HepG2 (cell line): ENCODE measurements around the gene CCN2. TPM values are rescaled to one million over a fixed set of nuclear protein-coding genes. Genes with fewer than 3 reads are reported as not detected.

Experiments used
- BHLHE40 ChIP-seq: IDR thresholded peaks from 2 replicates; pipeline ENCODE4 v1.6.1; 2011; ENCODE audit warnings: low read length, improper control_type of control experiment
- CEBPG ChIP-seq: IDR thresholded peaks from 2 replicates; pipeline ENCODE4 v1.6.1; 2016
- DMAP1 ChIP-seq: IDR thresholded peaks from 2 replicates; pipeline ENCODE4 v1.6.1; 2016
- FOXA3 ChIP-seq: IDR thresholded peaks from 2 replicates; pipeline ENCODE4 v1.6.1; 2016; ENCODE audit warnings: missing genetic modification reagents, missing compliant biosample characterization
- FOXP1 ChIP-seq, 2 experiments: fragments of 450-650 bp in 1 of 2; IDR thresholded peaks; 2 replicates each; pipeline ENCODE4 v1.6.1; 2017 to 2018; ENCODE audit warnings: antibody characterized with exemption in 1 of 2
- GATAD2A ChIP-seq: IDR thresholded peaks from 2 replicates; pipeline ENCODE4 v1.6.1; 2016
- HMGA1 ChIP-seq: sonication (generic); formaldehyde crosslinking; conservative IDR thresholded peaks from 2 replicates; pipeline ENCODE4 v1.4.0; 2020; ENCODE audit warnings: missing genetic modification reagents
- ISX ChIP-seq: sonication (generic); formaldehyde crosslinking; conservative IDR thresholded peaks from 2 replicates; pipeline ENCODE4 v1.5.0; 2020; ENCODE audit warnings: missing genetic modification reagents
- JARID2 ChIP-seq: sonication (generic); formaldehyde crosslinking; IDR thresholded peaks from 2 replicates; pipeline ENCODE4 v1.8.1; 2023; ENCODE audit warnings: missing genetic modification reagents, inconsistent platforms; ENCODE audit not compliant: insufficient replicate concordance
- KDM6A ChIP-seq: IDR thresholded peaks from 2 replicates; pipeline ENCODE4 v1.6.1; 2016; ENCODE audit warnings: low read depth
- MXD4 ChIP-seq: IDR thresholded peaks from 2 replicates; pipeline ENCODE4 v1.6.1; 2016; ENCODE audit warnings: mild to moderate bottlenecking, missing biosample characterization, missing genetic modification reagents
- NFIB ChIP-seq: sonication (generic); formaldehyde crosslinking; IDR thresholded peaks from 2 replicates; pipeline ENCODE4 v1.9.0; 2021; ENCODE audit warnings: missing genetic modification reagents, mild to moderate bottlenecking, borderline replicate concordance
- NFKBIZ ChIP-seq: IDR thresholded peaks from 2 replicates; pipeline ENCODE4 v1.6.1; 2018; ENCODE audit warnings: missing genetic modification reagents, missing compliant biosample characterization
- NR2F2 ChIP-seq: IDR thresholded peaks from 2 replicates; pipeline ENCODE4 v1.6.1; 2012; ENCODE audit warnings: low read depth, inconsistent platforms, borderline replicate concordance
- NR2F6 ChIP-seq, 2 experiments: IDR thresholded peaks; 2 replicates each; pipeline ENCODE4 v1.6.1; 2016; ENCODE audit warnings: antibody characterized with exemption in 1 of 2, mild to moderate bottlenecking in 1 of 2
- PHF5A ChIP-seq: IDR thresholded peaks from one replicate; pipeline ENCODE4 v1.6.1; 2018; ENCODE audit warnings: low read depth, missing genetic modification reagents; ENCODE audit not compliant: unreplicated experiment
- POLR2AphosphoS2 ChIP-seq: IDR thresholded peaks from 2 replicates; pipeline ENCODE4 v1.6.1; 2011; ENCODE audit warnings: low read depth, low read length, improper control_type of control experiment
- SMC3 ChIP-seq: IDR thresholded peaks from 2 replicates; pipeline ENCODE4 v1.6.1; 2011; ENCODE audit warnings: low read length, improper control_type of control experiment
- SP1 ChIP-seq, 2 experiments: fragments of 450-650 bp in 1 of 2; sonication (generic) in 1 of 2; formaldehyde crosslinking in 1 of 2; IDR thresholded peaks; 2 replicates each; pipeline versions ENCODE4 v1.4.0 to v1.6.1; 2016 to 2020; ENCODE audit warnings: missing genetic modification reagents in 1 of 2
- SRY ChIP-seq: sonication (generic); formaldehyde crosslinking; IDR thresholded peaks from 2 replicates; pipeline ENCODE4 v1.8.0; 2022; ENCODE audit warnings: mild to moderate bottlenecking, missing genetic modification reagents
- ZBTB25 ChIP-seq: IDR thresholded peaks from 2 replicates; pipeline ENCODE4 v1.6.1; 2018; ENCODE audit warnings: missing genetic modification reagents
- ZC3H4 ChIP-seq: sonication (generic); formaldehyde crosslinking; IDR thresholded peaks from 2 replicates; pipeline ENCODE4 v1.4.0; 2020; ENCODE audit warnings: missing genetic modification reagents, borderline replicate concordance
- ZNF761 ChIP-seq: sonication (generic); formaldehyde crosslinking; conservative IDR thresholded peaks from 2 replicates; pipeline ENCODE4 v1.4.0; 2020; ENCODE audit warnings: mild to moderate bottlenecking, missing genetic modification reagents
- polyA plus RNA-seq, 8 experiments: library from polyadenylated mRNA; depleted of rRNA in 3 of 8; stranded (reverse) in 7 of 8; unstranded in 1 of 8; fragments of >200 nt; fragmentation: Illumina TruSeq in 4 of 8; extraction: Trizol in 4 of 8; gene quantifications; 2 replicates each; pipeline versions ENCODE4 v1.2.1 to v1.2.3, GENCODE V29; 2011 to 2016; ENCODE audit warnings: low read depth in 4 of 8, missing spikeins in 1 of 8, mixed read lengths in 1 of 8; ENCODE audit not compliant: insufficient read depth in 1 of 8
- total RNA-seq, 5 experiments: library from RNA; depleted of rRNA; stranded (reverse); fragments of >200 nt; fragmentation: Illumina TruSeq; extraction: Trizol; gene quantifications; 2 replicates each; pipeline ENCODE4 v1.2.3, GENCODE V29; 2016; ENCODE audit warnings: low read depth in 1 of 5
- TF ChIP-seq, protein P1 (sequence below): sonication (generic); formaldehyde crosslinking; IDR thresholded peaks from 2 replicates; pipeline ENCODE4 v1.5.0; 2020; ENCODE audit warnings: mild to moderate bottlenecking, missing genetic modification reagents, borderline replicate concordance
- TF ChIP-seq, protein P2 (sequence below): sonication (generic); formaldehyde crosslinking; IDR thresholded peaks from 2 replicates; pipeline ENCODE4 v1.5.0; 2020; ENCODE audit warnings: missing genetic modification reagents

CCN2 gene
- total and polyA plus RNA-seq, 2 of the 13 experiments (the other 11 are each of a cell fraction or from before 2014, with no cell fraction given) = 34.7 to 316 TPM

DNA sequence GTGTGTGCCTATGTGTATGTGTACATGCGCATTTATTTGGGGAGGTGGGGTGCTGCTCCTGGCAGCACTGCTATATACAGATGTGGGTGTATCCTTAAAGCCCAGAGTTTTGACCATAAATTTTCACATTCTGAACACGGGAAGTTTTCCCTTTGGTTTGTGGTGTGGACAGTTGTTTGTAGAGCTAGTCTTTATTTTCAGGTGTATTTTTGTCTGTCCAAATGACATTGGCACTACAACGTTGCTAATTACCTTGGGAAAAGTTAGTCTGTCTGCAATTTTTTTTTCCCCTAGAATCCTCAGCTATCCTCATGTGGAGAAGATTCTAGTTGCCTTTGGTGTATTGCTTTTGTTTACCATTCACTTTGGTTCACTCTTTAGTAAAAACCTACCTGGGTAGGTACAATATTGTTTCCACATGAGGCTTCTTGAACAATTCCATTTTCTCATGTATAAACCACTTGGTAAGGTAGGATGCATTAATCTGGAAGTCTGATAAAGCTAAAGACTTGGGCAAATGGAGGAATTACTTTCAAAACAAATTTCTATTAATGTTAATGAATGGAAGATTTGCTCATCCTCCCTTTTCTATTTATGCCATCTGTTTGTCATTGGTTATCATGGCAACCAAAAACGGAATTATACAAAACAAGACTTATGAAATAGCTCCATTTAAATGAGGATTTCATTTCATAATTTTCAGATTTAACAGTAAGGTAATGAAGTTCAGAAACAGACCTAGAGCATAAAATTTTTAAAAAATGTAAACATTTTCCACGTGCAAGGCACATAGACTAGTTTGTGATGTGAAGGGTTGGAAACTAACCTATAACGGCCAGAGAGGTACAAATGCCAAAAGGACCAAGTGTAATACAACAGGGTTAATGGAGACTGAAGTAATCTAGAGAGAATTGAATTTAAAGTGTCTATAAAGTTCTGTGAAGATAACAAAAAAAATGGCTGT lies 3.9 kb downstream of the CCN2 start (continued):
- TF ChIP-seq FOXP1 (IDR thresholded peaks at IDR 0.05) = no peak
- TF ChIP-seq FOXP1 (CRISPR knock-in tag; IDR thresholded peaks at IDR 0.05) = 0 out of 2 replicates have a peak, but pooled peaks have one; percentile 42
- TF ChIP-seq NFKBIZ (CRISPR knock-in tag) = peak; percentile 37; the same call in 1 of the 2 replicates
- no peak for TF ChIP-seq NFIB (CRISPR knock-in tag)
- 0 out of 2 replicates have a peak, but pooled peaks have one; percentile 27 for TF ChIP-seq GATAD2A
- TF ChIP-seq, protein P1, sequence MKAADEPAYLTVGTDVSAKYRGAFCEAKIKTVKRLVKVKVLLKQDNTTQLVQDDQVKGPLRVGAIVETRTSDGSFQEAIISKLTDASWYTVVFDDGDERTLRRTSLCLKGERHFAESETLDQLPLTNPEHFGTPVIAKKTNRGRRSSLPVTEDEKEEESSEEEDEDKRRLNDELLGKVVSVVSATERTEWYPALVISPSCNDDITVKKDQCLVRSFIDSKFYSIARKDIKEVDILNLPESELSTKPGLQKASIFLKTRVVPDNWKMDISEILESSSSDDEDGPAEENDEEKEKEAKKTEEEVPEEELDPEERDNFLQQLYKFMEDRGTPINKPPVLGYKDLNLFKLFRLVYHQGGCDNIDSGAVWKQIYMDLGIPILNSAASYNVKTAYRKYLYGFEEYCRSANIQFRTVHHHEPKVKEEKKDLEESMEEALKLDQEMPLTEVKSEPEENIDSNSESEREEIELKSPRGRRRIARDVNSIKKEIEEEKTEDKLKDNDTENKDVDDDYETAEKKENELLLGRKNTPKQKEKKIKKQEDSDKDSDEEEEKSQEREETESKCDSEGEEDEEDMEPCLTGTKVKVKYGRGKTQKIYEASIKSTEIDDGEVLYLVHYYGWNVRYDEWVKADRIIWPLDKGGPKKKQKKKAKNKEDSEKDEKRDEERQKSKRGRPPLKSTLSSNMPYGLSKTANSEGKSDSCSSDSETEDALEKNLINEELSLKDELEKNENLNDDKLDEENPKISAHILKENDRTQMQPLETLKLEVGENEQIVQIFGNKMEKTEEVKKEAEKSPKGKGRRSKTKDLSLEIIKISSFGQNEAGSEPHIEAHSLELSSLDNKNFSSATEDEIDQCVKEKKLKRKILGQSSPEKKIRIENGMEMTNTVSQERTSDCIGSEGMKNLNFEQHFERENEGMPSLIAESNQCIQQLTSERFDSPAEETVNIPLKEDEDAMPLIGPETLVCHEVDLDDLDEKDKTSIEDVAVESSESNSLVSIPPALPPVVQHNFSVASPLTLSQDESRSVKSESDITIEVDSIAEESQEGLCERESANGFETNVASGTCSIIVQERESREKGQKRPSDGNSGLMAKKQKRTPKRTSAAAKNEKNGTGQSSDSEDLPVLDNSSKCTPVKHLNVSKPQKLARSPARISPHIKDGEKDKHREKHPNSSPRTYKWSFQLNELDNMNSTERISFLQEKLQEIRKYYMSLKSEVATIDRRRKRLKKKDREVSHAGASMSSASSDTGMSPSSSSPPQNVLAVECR (CRISPR knock-in tag) = no peak
- TF ChIP-seq CEBPG (CRISPR knock-in tag) = 0 out of 2 replicates have a peak, but pooled peaks have one; percentile 12
- TF ChIP-seq NR2F6 (IDR thresholded peaks at IDR 0.05) = 0 out of 2 replicates have a peak, but pooled peaks have one; percentile 5
- TF ChIP-seq NR2F6 (CRISPR knock-in tag; IDR thresholded peaks at IDR 0.05) = no peak
- no peak for TF ChIP-seq HMGA1
- TF ChIP-seq POLR2AphosphoS2 = peak; percentile 99
- TF ChIP-seq ISX (CRISPR knock-in tag) = no peak
- peak; percentile 86; the same call in 1 of the 2 replicates for TF ChIP-seq ZC3H4 (CRISPR knock-in tag)
- no peak for TF ChIP-seq SMC3
- TF ChIP-seq NR2F2 = peak; percentile 21; the same call in 1 of the 2 replicates
- no peak for TF ChIP-seq ZNF761 (CRISPR knock-in tag)
- 0 out of 2 replicates have a peak, but pooled peaks have one; percentile 30 for TF ChIP-seq BHLHE40
- TF ChIP-seq ZBTB25 (CRISPR knock-in tag) = 0 out of 2 replicates have a peak, but pooled peaks have one; percentile 9
- no peak for TF ChIP-seq SRY (CRISPR knock-in tag)
- no peak for TF ChIP-seq KDM6A
- peak; percentile 17; the same call in 1 of the 2 replicates for TF ChIP-seq FOXA3
- no peak for TF ChIP-seq DMAP1 (CRISPR knock-in tag)
- TF ChIP-seq, protein P2, sequence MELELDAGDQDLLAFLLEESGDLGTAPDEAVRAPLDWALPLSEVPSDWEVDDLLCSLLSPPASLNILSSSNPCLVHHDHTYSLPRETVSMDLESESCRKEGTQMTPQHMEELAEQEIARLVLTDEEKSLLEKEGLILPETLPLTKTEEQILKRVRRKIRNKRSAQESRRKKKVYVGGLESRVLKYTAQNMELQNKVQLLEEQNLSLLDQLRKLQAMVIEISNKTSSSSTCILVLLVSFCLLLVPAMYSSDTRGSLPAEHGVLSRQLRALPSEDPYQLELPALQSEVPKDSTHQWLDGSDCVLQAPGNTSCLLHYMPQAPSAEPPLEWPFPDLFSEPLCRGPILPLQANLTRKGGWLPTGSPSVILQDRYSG (CRISPR knock-in tag) = 0 out of 2 replicates have a peak, but pooled peaks have one; percentile 47
- no peak for TF ChIP-seq SP1 (IDR thresholded peaks at IDR 0.05)
- TF ChIP-seq SP1 (CRISPR knock-in tag; IDR thresholded peaks at IDR 0.05) = peak; percentile 23; the same call in 1 of the 2 replicates
- TF ChIP-seq PHF5A = peak; percentile 22
- no peak for TF ChIP-seq JARID2 (CRISPR knock-in tag)
- peak; percentile 20; the same call in 1 of the 2 replicates for TF ChIP-seq MXD4 (CRISPR knock-in tag)
